IMR-90 (cell line): Measurements from ENCODE around the gene HYCC1. TPM values are rescaled to one million over a fixed set of nuclear protein-coding genes. Genes with fewer than 3 reads are reported as not detected.
"Not testable (repeated sequence)": the region's sequence is repeated elsewhere in the genome, so short reads cannot be mapped to it uniquely, and the experiment has no call there.

Experiments
- ATAC-seq: fragments of 200-7000 bp; cut with Tn5 transposase; 2 replicates; pipeline ENCODE4 v1.9.1; 2020; ENCODE audit warnings: low read depth, mild to moderate bottlenecking, moderate library complexity
- BruUV-seq: library from RNA; stranded (reverse); fragments of 400-500 nt; replicated peaks from 2 replicates; lab custom pipeline; 2021; lab: Mats Ljungman, UMichigan
- CTCF ChIA-PET: fragments of 300-600 bp; formaldehyde crosslinking; extraction: SDS; loops from one replicate; lab custom pipeline; 2021; ENCODE audit warnings: antibody characterized with exemption; lab: Yijun Ruan, JAX
- POLR2A ChIA-PET: fragments of 300-600 bp; sonication (Branson Sonifier 250); formaldehyde crosslinking; loops from one replicate; lab custom pipeline; 2022; ENCODE audit warnings: antibody characterized with exemption; ENCODE audit not compliant: unreplicated experiment; lab: Charles Lee
- DNase-seq: peaks from one replicate; pipeline ENCODE4 v3.0.0; 2013
- H2AFZ ChIP-seq: replicated peaks from 2 replicates; pipeline ENCODE3; 2013; ENCODE audit warnings: low read length, mild to moderate bottlenecking; ENCODE audit not compliant: poor library complexity
- H2AK5ac ChIP-seq: 2 replicates; pipeline ENCODE4 v1.6.1; 2013; ENCODE audit warnings: low read depth, low read length, inconsistent platforms
- H2AK9ac ChIP-seq: replicated peaks from 2 replicates; pipeline ENCODE3; 2013; ENCODE audit warnings: mild to moderate bottlenecking, low read depth, low read length, moderate library complexity; ENCODE audit not compliant: poor library complexity
- H2BK120ac ChIP-seq: 2 replicates; pipeline ENCODE4 v1.6.1; 2013; ENCODE audit warnings: low read depth, low read length, inconsistent platforms
- H2BK15ac ChIP-seq: 3 replicates; pipeline ENCODE4 v1.6.1; 2013; ENCODE audit warnings: low read depth, low read length, inconsistent platforms
- H2BK20ac ChIP-seq: 2 replicates; pipeline ENCODE4 v1.6.1; 2013; ENCODE audit warnings: low read depth, mild to moderate bottlenecking, inconsistent platforms, low read length, moderate library complexity
- H2BK5ac ChIP-seq: 2 replicates; pipeline ENCODE4 v1.6.1; 2013; ENCODE audit warnings: mild to moderate bottlenecking, low read depth, low read length, inconsistent platforms; ENCODE audit not compliant: poor library complexity, severe bottlenecking
- H3K14ac ChIP-seq: replicated peaks from 2 replicates; pipeline ENCODE4 v1.6.1; 2013; ENCODE audit warnings: low read depth, low read length, inconsistent platforms
- H3K18ac ChIP-seq: 2 replicates; pipeline ENCODE4 v1.6.1; 2013; ENCODE audit warnings: low read depth, low read length, control low read depth
- H3K23ac ChIP-seq: 2 replicates; pipeline ENCODE4 v1.6.1; 2013; ENCODE audit warnings: low read depth, low read length, inconsistent platforms
- H3K27ac ChIP-seq: 2 replicates; pipeline ENCODE4 v1.5.1; 2013; ENCODE audit warnings: mild to moderate bottlenecking, control low read depth, low read length; ENCODE audit not compliant: insufficient read depth
- H3K27me3 ChIP-seq: 2 replicates; pipeline ENCODE4 v1.6.1; 2013; ENCODE audit warnings: low read length; ENCODE audit not compliant: control insufficient read depth, insufficient read depth
- H3K36me3 ChIP-seq: 2 replicates; pipeline ENCODE4 v1.6.1; 2013; ENCODE audit warnings: low read length, mixed read lengths; ENCODE audit not compliant: control insufficient read depth, insufficient read depth
- H3K4ac ChIP-seq: 2 replicates; pipeline ENCODE4 v1.6.1; 2013; ENCODE audit warnings: low read depth, low read length, inconsistent platforms
- H3K4me1 ChIP-seq: 2 replicates; pipeline ENCODE4 v1.6.1; 2013; ENCODE audit warnings: low read length, mixed read lengths; ENCODE audit not compliant: control insufficient read depth, insufficient read depth
- H3K4me2 ChIP-seq: 2 replicates; pipeline ENCODE4 v1.6.1; 2013; ENCODE audit warnings: low read depth, mild to moderate bottlenecking, control low read depth, low read length, moderate library complexity
- H3K4me3 ChIP-seq: 2 replicates; pipeline ENCODE4 v1.5.1; 2013; ENCODE audit warnings: low read depth, mild to moderate bottlenecking, control low read depth, low read length, moderate library complexity; ENCODE audit not compliant: insufficient read depth
- H3K56ac ChIP-seq: 2 replicates; pipeline ENCODE4 v1.6.1; 2013; ENCODE audit warnings: low read length, inconsistent platforms; ENCODE audit not compliant: insufficient read depth; ENCODE audit errors: extremely low read depth
- H3K79me1 ChIP-seq, 2 experiments: 2 replicates each; pipeline ENCODE4 v1.6.1; 2013; ENCODE audit warnings: low read length in 2 of 2, inconsistent platforms in 1 of 2, low read depth in 1 of 2
- H3K9ac ChIP-seq: 2 replicates; pipeline ENCODE4 v1.6.1; 2013; ENCODE audit warnings: low read depth, low read length, control low read depth
- H3K9me1 ChIP-seq: 2 replicates; pipeline ENCODE4 v1.6.1; 2013; ENCODE audit warnings: low read length, inconsistent platforms; ENCODE audit not compliant: insufficient read depth
- H3K9me3 ChIP-seq: 2 replicates; pipeline ENCODE4 v1.6.1; 2013; ENCODE audit warnings: low read length; ENCODE audit not compliant: control insufficient read depth, insufficient read depth
- H4K20me1 ChIP-seq: 2 replicates; pipeline ENCODE4 v1.6.1; 2013; ENCODE audit warnings: low read length, inconsistent platforms; ENCODE audit not compliant: insufficient read depth
- H4K5ac ChIP-seq: 2 replicates; pipeline ENCODE4 v1.6.1; 2013; ENCODE audit warnings: mild to moderate bottlenecking, low read depth, low read length, control low read depth
- H4K8ac ChIP-seq, 2 experiments: 2 replicates each; pipeline ENCODE4 v1.6.1; 2013; ENCODE audit warnings: low read depth in 2 of 2, low read length in 2 of 2, control low read depth in 1 of 2, inconsistent platforms in 1 of 2
- H4K91ac ChIP-seq: 2 replicates; pipeline ENCODE4 v1.6.1; 2013; ENCODE audit warnings: low read depth, low read length, inconsistent platforms; ENCODE audit not compliant: insufficient read depth
- WGBS, 2 experiments: methylation state at CpG; one replicate each; pipeline versions ENCODE4 v1.1.5 to v1.1.7; 2013; ENCODE audit warnings: missing lambda C conversion rate in 2 of 2; ENCODE audit not compliant: insufficient read length in 1 of 2; ENCODE audit errors: extremely low coverage in 2 of 2; 5-methylcytosine and 5-hydroxymethylcytosine counted together
- dilution Hi-C: fragments of 300-500 bp; cut with HindIII; formaldehyde crosslinking; loops from one replicate; pipeline ENCODE4 v1.14.3; 2018; ENCODE audit warnings: low sequenced_read_pairs; ENCODE audit not compliant: unreplicated experiment
- in situ Hi-C: fragments of 300-500 bp; cut with MboI; formaldehyde crosslinking; loops from 3 replicates; pipeline ENCODE4 v1.14.3; 2019; ENCODE audit warnings: low sequenced_read_pairs, inconsistent platforms, mixed read lengths
- intact Hi-C: fragments of 100-400 bp; cut with micrococcal nuclease; formaldehyde crosslinking; loops from 2 replicates; pipeline ENCODE4 v1.10.0; 2022
- polyA plus RNA-seq, 3 experiments: library from polyadenylated mRNA; depleted of rRNA; stranded (reverse); fragments of >200 nt; gene quantifications; 2 replicates each; pipeline ENCODE4 v1.2.3, GENCODE V29; 2012; ENCODE audit warnings: low replicate concordance in 1 of 3
- total RNA-seq: library from RNA; depleted of rRNA; stranded (reverse); fragments of >200 nt; gene quantifications from 2 replicates; pipeline ENCODE4 v1.2.3, GENCODE V29; 2012

The HYCC1 gene
- total and polyA plus RNA-seq, 2 of the 4 experiments (the other 2 are of a cell fraction), result 44.1 to 78.3 TPM

DNA sequence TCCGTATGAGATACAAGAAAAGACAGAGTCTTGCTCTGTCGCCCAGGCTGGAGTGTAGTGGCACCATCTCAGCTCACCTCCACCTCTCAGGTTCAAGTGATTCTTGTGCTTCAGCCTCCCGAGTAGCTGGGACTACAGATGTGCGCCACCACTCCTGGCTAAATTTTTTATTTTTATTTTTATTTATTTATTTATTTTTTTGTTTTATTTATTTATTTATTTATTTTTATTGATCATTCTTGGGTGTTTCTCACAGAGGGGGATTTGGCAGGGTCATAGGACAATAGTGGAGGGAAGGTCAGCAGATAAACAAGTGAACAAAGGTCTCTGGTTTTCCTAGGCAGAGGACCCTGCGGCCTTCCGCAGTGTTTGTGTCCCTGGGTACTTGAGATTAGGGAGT is 31.2 kb upstream of the HYCC1 start:
- H3K4ac ChIP-seq, BruUV-seq, DNase-seq, H3K14ac ChIP-seq, H2BK5ac ChIP-seq, H2AFZ ChIP-seq, in situ Hi-C loops, H3K27me3 ChIP-seq, H3K27ac ChIP-seq, H3K4me1 ChIP-seq, H3K79me1 ChIP-seq, H3K4me2 ChIP-seq, H2BK15ac ChIP-seq, intact Hi-C loops, H3K23ac ChIP-seq, H2AK9ac ChIP-seq, POLR2A ChIA-PET, ATAC-seq, H3K18ac ChIP-seq, H4K91ac ChIP-seq, H2BK120ac ChIP-seq, H3K9me1 ChIP-seq, H3K9me3 ChIP-seq, H4K20me1 ChIP-seq, H4K8ac ChIP-seq, H3K4me3 ChIP-seq, H2BK20ac ChIP-seq, H3K36me3 ChIP-seq, H3K9ac ChIP-seq, H4K5ac ChIP-seq, H2AK5ac ChIP-seq, H3K56ac ChIP-seq, dilution Hi-C loops: not testable (repeated sequence)
- CTCF ChIA-PET, result interaction anchor here (2.6 kb wide), 1 partner anchor 10 kb away, joined by 12 read pairs; no protein-coding TSS in a partner anchor
- no CpG with 5 or more reads among the region's 6 CpGs for WGBS, 2 experiments
